HepG2 (cell line): ENCODE measurements around the gene PRKCG. TPM values are rescaled to one million over a fixed set of nuclear protein-coding genes. Genes with fewer than 3 reads are reported as not detected.
A peak's percentile ranks its signal among the peaks of the same experiment; 100 is the strongest.

ENCODE experiments used
- ARNTL ChIP-seq: sonication (generic); formaldehyde crosslinking; IDR thresholded peaks from 2 replicates; pipeline ENCODE4 v1.4.0; 2020; ENCODE audit warnings: mild to moderate bottlenecking, missing genetic modification reagents
- FOXP4 ChIP-seq: sonication (generic); formaldehyde crosslinking; IDR thresholded peaks from 2 replicates; pipeline ENCODE4 v1.4.0; 2020; ENCODE audit warnings: missing genetic modification reagents
- HOXA5 ChIP-seq: sonication (generic); formaldehyde crosslinking; IDR thresholded peaks from 2 replicates; pipeline ENCODE4 v1.4.0; 2020; ENCODE audit warnings: missing genetic modification reagents
- KDM5A ChIP-seq: fragments of 200-600 bp; sonication (generic); IDR thresholded peaks from 2 replicates; pipeline ENCODE4 v1.7.0; 2018; ENCODE audit warnings: antibody characterized with exemption, mild to moderate bottlenecking, low read length, borderline replicate concordance
- MATR3 ChIP-seq: sonication (generic); formaldehyde crosslinking; IDR thresholded peaks from 2 replicates; pipeline ENCODE4 v1.4.0; 2020; ENCODE audit warnings: missing genetic modification reagents
- MXI1 ChIP-seq: IDR thresholded peaks from 3 replicates; pipeline ENCODE4 v1.6.1; 2012; ENCODE audit warnings: low read depth, low read length, inconsistent platforms, borderline replicate concordance
- NCOA2 ChIP-seq: sonication (generic); formaldehyde crosslinking; IDR thresholded peaks from 2 replicates; pipeline ENCODE4 v1.8.0; 2022; ENCODE audit warnings: inconsistent platforms
- RARA ChIP-seq: IDR thresholded peaks from 2 replicates; pipeline ENCODE4 v1.6.1; 2016; ENCODE audit warnings: missing genetic modification reagents, missing compliant biosample characterization
- RBFOX2 ChIP-seq: fragments of 200-400 bp; formaldehyde crosslinking; IDR thresholded peaks from 2 replicates; pipeline ENCODE4 v1.6.1; 2017; ENCODE audit warnings: low read depth, mild to moderate bottlenecking, low read length
- SMAD1 ChIP-seq: sonication (generic); formaldehyde crosslinking; IDR thresholded peaks from 2 replicates; pipeline ENCODE4 v1.4.0; 2020; ENCODE audit warnings: missing genetic modification reagents, low read depth, mild to moderate bottlenecking, borderline replicate concordance
- SP4 ChIP-seq: sonication (generic); formaldehyde crosslinking; IDR thresholded peaks from 2 replicates; pipeline ENCODE4 v1.8.1; 2023; ENCODE audit warnings: mild to moderate bottlenecking, missing genetic modification reagents
- SP5 ChIP-seq: IDR thresholded peaks from 2 replicates; pipeline ENCODE4 v1.6.1; 2016; ENCODE audit warnings: low read depth, borderline replicate concordance
- XRCC5 ChIP-seq: fragments of 200-400 bp; formaldehyde crosslinking; optimal IDR thresholded peaks from 2 replicates; pipeline ENCODE3; 2017; ENCODE audit warnings: mild to moderate bottlenecking, low read length
- ZBTB20 ChIP-seq: sonication (generic); formaldehyde crosslinking; IDR thresholded peaks from 2 replicates; pipeline ENCODE4 v1.8.1; 2023; ENCODE audit warnings: missing genetic modification reagents, low read depth, mild to moderate bottlenecking, borderline replicate concordance
- ZFP90 ChIP-seq: sonication (generic); formaldehyde crosslinking; IDR thresholded peaks from 2 replicates; pipeline ENCODE4 v1.8.0; 2022; ENCODE audit warnings: missing genetic modification reagents, mild to moderate bottlenecking, inconsistent platforms, borderline replicate concordance
- ZNF3 ChIP-seq: IDR thresholded peaks from 2 replicates; pipeline ENCODE4 v1.7.0; 2017; ENCODE audit warnings: inconsistent platforms
- ZNF607 ChIP-seq: sonication (generic); formaldehyde crosslinking; IDR thresholded peaks from 2 replicates; pipeline ENCODE4 v1.5.1; 2020; ENCODE audit warnings: missing genetic modification reagents, mild to moderate bottlenecking, borderline replicate concordance
- ZNF749 ChIP-seq: sonication (generic); formaldehyde crosslinking; IDR thresholded peaks from 2 replicates; pipeline ENCODE4 v1.8.0; 2022; ENCODE audit warnings: mild to moderate bottlenecking, missing genetic modification reagents, moderate library complexity, borderline replicate concordance
- polyA plus RNA-seq, 8 experiments: library from polyadenylated mRNA; depleted of rRNA in 3 of 8; stranded (reverse) in 7 of 8; unstranded in 1 of 8; fragments of >200 nt; fragmentation: Illumina TruSeq in 4 of 8; extraction: Trizol in 4 of 8; gene quantifications; 2 replicates each; pipeline versions ENCODE4 v1.2.1 to v1.2.3, GENCODE V29; 2011 to 2016; ENCODE audit warnings: low read depth in 4 of 8, missing spikeins in 1 of 8, mixed read lengths in 1 of 8; ENCODE audit not compliant: insufficient read depth in 1 of 8
- total RNA-seq, 5 experiments: library from RNA; depleted of rRNA; stranded (reverse); fragments of >200 nt; fragmentation: Illumina TruSeq; extraction: Trizol; gene quantifications; 2 replicates each; pipeline ENCODE4 v1.2.3, GENCODE V29; 2016; ENCODE audit warnings: low read depth in 1 of 5
- TF ChIP-seq, protein P1 (sequence below): sonication (generic); formaldehyde crosslinking; IDR thresholded peaks from 2 replicates; pipeline ENCODE4 v1.8.1; 2023; ENCODE audit warnings: mild to moderate bottlenecking, missing genetic modification reagents
- TF ChIP-seq, protein P2 (sequence below): sonication (generic); formaldehyde crosslinking; IDR thresholded peaks from 2 replicates; pipeline ENCODE4 v1.5.1; 2020; ENCODE audit warnings: missing genetic modification reagents, mild to moderate bottlenecking, borderline replicate concordance
- TF ChIP-seq, protein P3 (sequence below): sonication (generic); formaldehyde crosslinking; IDR thresholded peaks from 2 replicates; pipeline ENCODE4 v1.5.0; 2020; ENCODE audit warnings: missing genetic modification reagents, mild to moderate bottlenecking, borderline replicate concordance

PRKCG gene
- total and polyA plus RNA-seq, 2 of the 13 experiments (the other 11 are each of a cell fraction or from before 2014, with no cell fraction given) = 0.02 to 0.03 TPM

DNA sequence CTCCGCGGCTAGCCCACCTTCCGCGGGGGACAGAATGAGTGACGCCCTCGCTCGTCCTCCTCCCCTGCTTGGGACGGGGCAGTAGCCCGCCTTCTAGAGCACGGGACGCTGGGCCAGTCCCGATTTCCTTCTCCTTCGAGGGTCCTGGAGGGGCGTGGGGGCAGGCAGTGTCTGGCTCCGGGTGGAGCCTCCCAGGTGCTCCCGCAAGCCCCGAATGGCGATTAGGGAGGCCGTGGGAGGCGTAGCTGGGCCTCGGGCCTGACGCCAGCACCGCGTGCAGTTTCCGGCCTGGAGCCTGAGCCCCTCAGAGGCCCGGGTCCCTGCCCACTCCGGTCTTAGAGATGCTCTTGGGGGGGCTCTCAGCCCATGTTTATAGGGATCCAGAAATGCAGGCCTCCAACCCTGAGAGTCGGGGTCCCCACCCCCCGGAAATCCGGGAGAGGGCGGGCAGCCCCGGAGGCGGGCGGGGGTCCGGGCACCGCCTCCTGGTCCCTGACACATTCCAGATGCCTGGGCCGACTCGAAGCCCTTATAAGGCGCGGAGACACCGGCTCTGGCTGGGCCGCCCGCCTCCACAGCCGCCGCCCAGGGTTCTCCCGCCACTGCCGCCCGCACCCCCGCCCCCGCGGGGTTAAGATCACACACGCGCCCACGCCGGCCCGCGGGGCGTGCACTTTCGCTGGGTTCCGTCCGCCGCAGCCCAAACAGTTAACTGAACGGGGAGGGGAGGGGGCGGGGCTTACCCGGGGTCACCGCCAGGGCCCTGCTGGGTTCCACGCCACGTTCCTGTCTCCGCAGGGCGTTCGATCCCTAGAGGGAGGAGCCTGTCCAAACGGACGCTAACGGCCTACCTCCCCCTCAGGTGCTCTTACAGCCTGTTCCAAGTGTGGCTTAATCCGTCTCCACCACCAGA, 12.8 kb upstream of the PRKCG start (continued):
- TF ChIP-seq, protein P1, sequence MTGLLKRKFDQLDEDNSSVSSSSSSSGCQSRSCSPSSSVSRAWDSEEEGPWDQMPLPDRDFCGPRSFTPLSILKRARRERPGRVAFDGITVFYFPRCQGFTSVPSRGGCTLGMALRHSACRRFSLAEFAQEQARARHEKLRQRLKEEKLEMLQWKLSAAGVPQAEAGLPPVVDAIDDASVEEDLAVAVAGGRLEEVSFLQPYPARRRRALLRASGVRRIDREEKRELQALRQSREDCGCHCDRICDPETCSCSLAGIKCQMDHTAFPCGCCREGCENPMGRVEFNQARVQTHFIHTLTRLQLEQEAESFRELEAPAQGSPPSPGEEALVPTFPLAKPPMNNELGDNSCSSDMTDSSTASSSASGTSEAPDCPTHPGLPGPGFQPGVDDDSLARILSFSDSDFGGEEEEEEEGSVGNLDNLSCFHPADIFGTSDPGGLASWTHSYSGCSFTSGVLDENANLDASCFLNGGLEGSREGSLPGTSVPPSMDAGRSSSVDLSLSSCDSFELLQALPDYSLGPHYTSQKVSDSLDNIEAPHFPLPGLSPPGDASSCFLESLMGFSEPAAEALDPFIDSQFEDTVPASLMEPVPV = peak; percentile 90; the same call in 1 of the 2 replicates
- TF ChIP-seq ZNF749 (CRISPR knock-in tag) (no peak), ZNF3 (CRISPR knock-in tag) (no peak), ZBTB20 (no peak), SP5 (peak; percentile 63; the same call in 1 of the 2 replicates), SMAD1 (CRISPR knock-in tag) (no peak), ZNF607 (CRISPR knock-in tag) (no peak; the same call in 1 of the 2 replicates), RBFOX2 (peak; percentile 92), ZFP90 (CRISPR knock-in tag) (peak; percentile 26; the same call in 1 of the 2 replicates), SP4 (CRISPR knock-in tag) (peak; percentile 54; the same call in 1 of the 2 replicates), RARA (CRISPR knock-in tag) (peak; percentile 92), HOXA5 (CRISPR knock-in tag) (0 out of 2 replicates have a peak, but pooled peaks have one; percentile 59), NCOA2 (CRISPR knock-in tag) (no peak), FOXP4 (CRISPR knock-in tag) (no peak), KDM5A (no peak; the same call in 1 of the 2 replicates), ARNTL (CRISPR knock-in tag) (peak; percentile 64; the same call in 1 of the 2 replicates), MATR3 (CRISPR knock-in tag) (no peak), XRCC5 (no peak), MXI1 (peak; percentile 17; the same call in 1 of the 3 replicates)
- TF ChIP-seq, protein P2, sequence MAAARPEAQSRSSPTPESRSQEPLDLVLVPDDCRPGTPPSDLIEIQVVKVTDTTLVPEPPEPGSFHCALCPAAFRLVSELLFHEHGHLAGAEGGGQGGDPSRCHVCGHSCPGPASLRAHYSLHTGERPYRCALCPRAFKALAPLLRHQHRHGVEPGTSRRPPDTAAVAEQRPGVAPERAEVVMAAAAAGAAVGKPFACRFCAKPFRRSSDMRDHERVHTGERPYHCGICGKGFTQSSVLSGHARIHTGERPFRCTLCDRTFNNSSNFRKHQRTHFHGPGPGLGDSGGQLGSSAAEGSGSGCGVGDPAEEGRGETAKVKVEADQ (CRISPR knock-in tag) = no peak
- TF ChIP-seq, protein P3, sequence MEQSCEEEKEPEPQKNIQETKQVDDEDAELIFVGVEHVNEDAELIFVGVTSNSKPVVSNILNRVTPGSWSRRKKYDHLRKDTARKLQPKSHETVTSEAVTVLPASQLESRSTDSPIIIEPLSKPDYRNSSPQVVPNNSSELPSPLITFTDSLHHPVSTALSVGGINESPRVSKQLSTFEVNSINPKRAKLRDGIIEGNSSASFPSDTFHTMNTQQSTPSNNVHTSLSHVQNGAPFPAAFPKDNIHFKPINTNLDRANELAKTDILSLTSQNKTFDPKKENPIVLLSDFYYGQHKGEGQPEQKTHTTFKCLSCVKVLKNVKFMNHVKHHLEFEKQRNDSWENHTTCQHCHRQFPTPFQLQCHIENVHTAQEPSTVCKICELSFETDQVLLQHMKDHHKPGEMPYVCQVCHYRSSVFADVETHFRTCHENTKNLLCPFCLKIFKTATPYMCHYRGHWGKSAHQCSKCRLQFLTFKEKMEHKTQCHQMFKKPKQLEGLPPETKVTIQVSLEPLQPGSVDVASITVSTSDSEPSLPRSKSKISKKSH = no peak
